GM18870 (cell line): ENCODE results near the gene JAKMIP3.

Experiments
- ATAC-seq: cut with Tn5 transposase; IDR thresholded peaks from one replicate; pipeline ENCODE4 v1.9.1; 2021; ENCODE audit warnings: moderate library complexity; ENCODE audit not compliant: unreplicated experiment

The JAKMIP3 gene

DNA sequence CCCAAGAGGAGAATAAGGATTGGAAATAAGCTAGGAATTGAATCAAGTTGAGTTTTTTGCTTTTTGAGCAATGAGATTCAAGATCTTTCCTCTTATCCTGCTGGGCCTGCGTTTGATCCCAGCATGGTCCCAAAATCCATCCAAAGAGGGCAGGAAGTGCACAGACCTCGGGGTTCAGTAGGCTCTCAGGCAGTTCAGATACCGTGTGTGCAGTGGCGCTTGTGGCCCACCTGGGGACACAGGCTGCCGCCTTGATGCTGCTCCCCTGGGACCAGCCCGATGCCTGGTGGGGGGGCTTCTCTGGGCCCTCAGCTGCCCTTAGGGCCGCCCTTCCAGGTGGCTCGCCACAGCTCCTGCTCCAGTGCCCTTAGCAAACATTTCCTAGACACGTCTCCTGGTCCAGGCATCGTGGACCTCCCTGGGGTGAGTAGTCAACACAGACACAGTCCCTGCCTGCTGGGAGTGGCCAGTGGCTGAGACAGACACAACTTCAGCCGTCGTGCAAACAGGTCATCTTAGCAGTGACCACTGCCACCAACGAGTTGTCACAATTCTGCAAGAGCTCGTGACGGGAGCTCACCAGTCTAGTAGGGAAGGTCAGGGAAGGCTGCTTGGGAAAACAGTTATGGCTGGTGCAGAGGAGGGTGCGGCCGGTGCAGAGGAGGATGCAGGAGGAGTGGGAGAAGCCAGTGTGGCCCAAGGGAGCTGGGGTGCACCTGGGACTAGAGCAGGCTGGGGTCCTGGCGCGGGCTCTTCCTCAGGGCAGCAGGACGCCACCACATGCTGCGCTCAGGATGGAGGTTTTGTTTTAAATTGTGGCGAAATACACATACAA lies 21.7 kb upstream of the JAKMIP3 start:
- no peak for ATAC-seq

- ATAC-seq, result no peak
These were observed 20.9 kb upstream of the JAKMIP3 start for GRCh38 chr10:132044803-132045202.

GRCh38 chr10:132045324-132045723 lies 20.4 kb upstream of the JAKMIP3 start:
- no peak for ATAC-seq

- no peak for ATAC-seq
These were observed 18.0 kb upstream of the JAKMIP3 start for GRCh38 chr10:132047575-132048293.

DNA sequence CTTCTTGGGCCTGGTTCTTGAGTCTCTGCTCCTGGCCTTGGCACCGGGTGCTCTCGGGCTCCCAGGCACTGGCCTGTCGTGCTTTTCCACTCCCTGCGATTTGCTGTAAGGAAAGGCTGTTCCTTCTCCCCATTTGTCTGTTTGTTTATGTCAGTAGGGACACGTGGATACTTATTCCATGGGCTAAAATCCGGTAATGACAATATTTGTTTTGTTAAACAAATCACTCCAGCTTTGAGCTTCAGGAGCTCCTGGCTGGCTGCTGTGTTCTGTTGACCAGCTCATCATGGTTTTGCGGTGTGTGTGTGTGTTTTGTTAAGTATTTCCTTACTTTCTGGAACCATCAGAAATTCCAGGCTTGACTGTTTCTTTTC lies 17.5 kb upstream of the JAKMIP3 start:
- ATAC-seq, result no peak

DNA sequence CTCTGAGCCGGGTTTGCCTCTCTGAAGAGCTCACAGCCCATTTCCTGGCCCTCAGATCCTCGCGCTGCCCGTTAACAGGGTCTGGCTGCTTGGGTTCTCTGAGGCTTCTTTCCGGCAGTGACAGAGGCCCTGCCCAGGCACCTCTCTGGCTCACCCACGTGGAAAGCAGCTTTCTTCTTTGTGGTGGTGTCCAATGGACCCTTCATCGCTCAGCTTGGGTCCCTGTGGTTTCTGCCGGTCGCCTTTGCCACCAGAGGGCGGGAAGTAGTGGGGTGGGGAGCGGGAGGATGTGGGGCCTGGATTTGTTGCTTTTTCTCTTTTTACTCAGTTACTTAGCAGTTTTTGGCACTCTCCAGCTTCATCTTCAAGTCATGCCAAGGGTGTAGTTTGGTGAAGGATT lies 15.6 kb upstream of the JAKMIP3 start:
- ATAC-seq, result no peak

DNA sequence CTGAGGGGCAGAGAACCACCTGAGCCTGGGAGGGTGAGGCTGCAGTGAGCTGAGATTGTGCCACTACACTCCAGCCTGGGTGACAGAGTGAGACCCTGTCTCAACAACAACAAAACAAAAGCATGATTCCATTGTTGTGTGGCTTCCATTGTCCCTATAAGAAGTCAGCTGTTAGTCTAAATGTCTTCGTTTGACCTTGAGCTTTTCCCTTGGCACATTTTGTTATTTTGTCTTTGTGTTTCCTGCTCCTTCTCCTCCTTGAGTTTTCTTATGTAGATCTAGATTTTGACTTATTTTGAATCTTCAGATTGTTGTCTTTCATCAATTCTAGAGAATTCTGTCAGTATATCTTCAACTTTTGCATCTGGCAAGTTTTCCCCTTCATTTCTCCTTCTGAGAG lies 13.6 kb upstream of the JAKMIP3 start:
- ATAC-seq, result no peak

DNA sequence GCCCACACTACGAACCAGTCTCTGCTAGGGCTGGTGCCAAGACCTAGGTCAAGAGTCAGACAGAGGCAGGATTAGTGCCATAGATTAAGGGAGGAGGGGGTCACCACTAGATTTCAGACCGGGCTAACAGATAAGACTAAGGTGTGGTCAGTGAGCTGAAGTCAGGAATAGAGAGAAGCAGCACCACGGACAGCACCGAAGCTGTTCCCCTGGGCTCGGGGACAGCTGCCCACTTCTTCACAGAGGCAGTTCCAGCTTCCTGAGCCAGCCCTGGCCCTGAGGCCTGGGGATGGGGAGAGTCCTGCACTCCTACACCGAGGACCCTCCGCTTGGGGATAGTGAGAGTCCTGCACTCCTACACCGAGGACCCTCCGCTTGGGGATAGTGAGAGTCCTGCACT lies 11.2 kb upstream of the JAKMIP3 start:
- ATAC-seq, result no peak

- no peak for ATAC-seq
These were observed 10.1 kb upstream of the JAKMIP3 start for GRCh38 chr10:132055616-132056015.

- no peak for ATAC-seq
These were observed 9.1 kb upstream of the JAKMIP3 start for GRCh38 chr10:132056663-132057062.

DNA sequence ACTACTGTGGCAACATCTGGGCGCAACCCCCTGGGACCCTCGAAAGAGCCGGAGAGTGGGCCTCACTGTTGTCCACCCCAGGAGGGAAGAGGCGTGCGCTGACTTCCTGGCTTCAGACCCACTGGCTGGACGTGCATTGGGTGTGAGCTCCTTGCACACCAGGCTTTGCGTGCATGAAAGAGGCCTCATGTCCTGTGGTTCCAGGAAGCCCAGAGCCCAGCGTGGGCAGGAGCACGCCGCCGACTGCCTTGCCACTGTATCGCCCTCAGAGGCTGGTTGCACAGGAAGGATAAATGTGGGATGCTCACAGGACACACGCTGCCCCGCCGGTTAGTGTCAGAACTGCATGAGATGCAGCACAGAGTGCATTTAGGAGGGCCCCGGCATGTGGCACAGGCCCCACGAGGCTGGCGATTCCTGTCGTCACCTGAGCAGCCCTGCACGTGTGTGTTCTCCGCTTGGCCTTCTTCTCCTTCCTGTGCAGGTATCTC lies 8.5 kb upstream of the JAKMIP3 start:
- ATAC-seq, result no peak

DNA sequence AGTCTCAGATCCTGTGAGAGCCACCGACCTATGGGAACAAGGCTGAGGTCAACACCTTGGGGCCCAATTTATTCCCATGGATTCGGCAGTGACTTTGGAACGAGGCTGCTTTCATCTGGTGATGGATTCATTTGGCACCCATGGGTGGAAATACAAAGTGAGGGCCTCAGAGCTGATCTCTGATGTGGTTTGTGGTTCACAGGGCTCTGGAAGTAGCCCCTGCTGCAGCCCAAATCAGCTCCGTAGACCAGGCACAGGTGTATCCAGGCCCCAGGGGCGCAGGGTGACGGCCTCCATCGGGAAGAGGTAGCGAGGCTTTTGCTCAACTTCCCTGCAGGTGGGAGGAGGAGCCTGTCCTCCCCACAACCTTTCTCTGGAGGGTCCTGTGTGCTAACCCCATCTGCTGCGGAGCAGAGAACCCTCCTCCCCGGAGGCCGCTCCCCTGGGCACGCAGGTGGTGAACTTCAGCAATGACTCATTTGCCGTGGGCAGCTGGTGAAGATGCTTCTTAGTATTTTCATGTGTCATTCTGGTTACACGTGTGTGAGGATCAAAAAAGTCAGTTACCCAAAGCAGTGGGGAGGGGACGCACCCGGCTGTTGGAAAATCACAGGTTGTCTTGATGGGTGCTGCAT lies 7.5 kb upstream of the JAKMIP3 start:
- ATAC-seq, result no peak

GRCh38 chr10:132058793-132059759 lies 6.7 kb upstream of the JAKMIP3 start:
- ATAC-seq, result no peak

- ATAC-seq, result no peak
These were observed 5.8 kb upstream of the JAKMIP3 start for GRCh38 chr10:132059760-132060508.

- ATAC-seq, result no peak
These were observed 4.7 kb upstream of the JAKMIP3 start for GRCh38 chr10:132061030-132061429.

DNA sequence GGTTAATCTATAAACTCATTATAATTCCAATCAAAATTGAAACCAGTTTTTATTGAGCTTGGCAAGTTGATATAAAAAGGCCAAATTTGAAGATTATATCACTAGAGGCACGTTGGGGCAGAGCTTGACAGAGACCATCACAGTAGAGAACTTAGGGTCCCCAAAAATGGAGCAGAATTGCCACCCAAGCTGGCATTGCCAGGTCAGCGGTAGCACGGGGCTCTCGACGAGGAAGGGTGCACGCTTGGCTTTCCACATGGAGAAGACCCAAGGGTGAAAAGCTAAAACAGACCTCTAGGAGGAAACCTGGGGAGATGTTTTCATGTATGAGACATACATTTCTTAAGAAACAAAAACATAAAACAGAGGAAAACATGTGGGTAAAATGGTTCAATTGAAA lies 4.3 kb upstream of the JAKMIP3 start:
- no peak for ATAC-seq

- no peak for ATAC-seq
These were observed 3.6 kb upstream of the JAKMIP3 start for GRCh38 chr10:132062116-132062515.

- ATAC-seq, result no peak
These were observed 2.9 kb upstream of the JAKMIP3 start for GRCh38 chr10:132062641-132063390.

DNA sequence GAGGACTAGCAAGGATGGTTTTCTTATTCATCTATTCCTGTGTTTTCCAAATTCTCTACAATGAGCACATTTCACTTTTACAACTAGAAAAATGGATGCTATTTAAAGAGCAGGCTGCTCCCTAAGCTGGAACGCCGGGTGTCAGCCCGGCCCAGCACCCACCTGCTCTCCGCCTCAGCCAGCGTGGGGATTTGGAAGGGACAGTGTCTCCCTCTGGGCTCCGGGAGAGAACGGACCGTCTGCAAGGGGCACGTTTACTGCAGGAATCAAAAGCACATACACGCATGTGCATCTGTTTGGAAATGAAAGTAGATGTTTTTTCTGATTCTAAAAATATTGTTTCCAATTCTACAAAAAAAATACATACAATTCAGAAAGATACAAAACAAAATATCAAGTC lies 2.3 kb upstream of the JAKMIP3 start:
- no peak for ATAC-seq
